Head of caudate nucleus (tissue), 42 donors: ENCODE data around the gene CHCHD5.
"Not testable (repeated sequence)": the region's sequence is repeated elsewhere in the genome, so short reads cannot be mapped to it uniquely, and the experiment has no call there.

Experiments used
- DNase-seq, 42 donors: peaks; one replicate each; pipeline versions ENCODE4 v3.0.0 to v3.0.0-alpha.2; 2020 to 2021; ENCODE audit warnings: mixed read lengths in 7 of 42
- intact Hi-C: fragments of 100-400 bp; cut with DNase I; formaldehyde crosslinking; loops from one replicate; pipeline ENCODE4 v1.15.0; 2022

Gene CHCHD5

GRCh38 chr2:112583497-112584133 lies 794 bp upstream of the CHCHD5 start:
- intact Hi-C loops = loop anchor here (1.0 to 10.0 kb wide), 2 partner anchors 101 to 329 kb away; partner anchors contain the start of genes TTL and ZC3H8
- DNase-seq = peak in 10 of 42 donors; percentile 8 to 59 (median 17)

GRCh38 chr2:112584891-112585250 lies 462 bp downstream of the CHCHD5 start:
- DNase-seq = no peak
- intact Hi-C loops = loop anchor here (1.0 to 10.0 kb wide), 4 partner anchors 57 to 330 kb away; partner anchors contain the start of genes NT5DC4, TTL and ZC3H8

DNA sequence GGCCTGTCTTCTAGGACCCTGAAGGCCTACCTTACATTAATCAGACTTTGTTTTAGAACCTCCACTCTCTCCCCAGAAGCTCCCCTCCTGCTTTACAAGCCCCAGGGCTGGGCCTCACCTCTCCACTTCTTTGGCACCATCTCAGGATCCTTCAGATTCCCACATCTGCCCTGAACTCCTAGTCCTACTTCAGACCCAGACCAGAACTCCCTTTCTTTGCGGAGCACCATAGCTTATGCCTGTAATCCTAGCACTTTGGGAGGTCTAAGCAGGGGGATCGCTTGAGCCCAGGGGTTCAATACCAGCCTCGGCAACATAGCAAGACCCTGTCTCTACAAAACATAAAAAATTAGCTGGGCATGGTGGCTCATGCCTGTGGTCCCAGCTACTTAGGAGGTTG lies 991 bp downstream of the CHCHD5 start:
- DNase-seq = no peak
- intact Hi-C loops = loop anchor here (5.0 to 10.0 kb wide), 3 partner anchors 57 to 331 kb away; partner anchors contain the start of genes NT5DC4 and ZC3H8

DNA sequence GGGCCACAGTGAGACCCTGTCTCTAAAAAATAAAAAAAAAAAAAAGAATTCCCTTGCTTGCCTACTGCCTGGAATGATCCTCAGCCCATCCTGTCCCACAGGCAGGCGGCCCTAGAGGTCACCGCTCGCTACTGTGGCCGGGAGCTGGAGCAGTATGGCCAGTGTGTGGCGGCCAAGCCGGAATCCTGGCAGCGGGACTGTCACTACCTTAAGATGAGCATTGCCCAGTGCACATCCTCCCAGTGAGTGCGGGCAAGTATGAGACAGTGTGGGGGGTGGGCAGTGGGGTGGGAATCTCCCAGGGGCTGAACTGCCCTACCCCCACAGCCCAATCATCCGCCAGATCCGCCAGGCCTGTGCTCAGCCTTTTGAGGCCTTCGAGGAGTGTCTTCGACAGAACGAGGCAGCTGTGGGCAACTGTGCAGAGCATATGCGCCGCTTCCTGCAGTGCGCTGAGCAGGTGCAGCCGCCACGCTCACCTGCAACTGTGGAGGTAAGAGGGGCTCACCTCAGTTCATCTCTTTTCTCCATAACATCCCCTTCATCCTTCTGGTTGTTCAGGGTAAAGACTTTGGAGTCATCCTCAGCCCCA lies 1.6 kb downstream of the CHCHD5 start:
- DNase-seq = no peak
- intact Hi-C loops = loop anchor here (5.0 to 10.0 kb wide), 3 partner anchors 56 to 331 kb away; partner anchors contain the start of genes NT5DC4 and ZC3H8

GRCh38 chr2:112588611-112589045 lies 4.2 kb downstream of the CHCHD5 start:
- intact Hi-C loops = loop anchor here (5.0 to 10.0 kb wide), 3 partner anchors 54 to 334 kb away; partner anchors contain the start of genes NT5DC4 and ZC3H8
- no peak for DNase-seq

DNA sequence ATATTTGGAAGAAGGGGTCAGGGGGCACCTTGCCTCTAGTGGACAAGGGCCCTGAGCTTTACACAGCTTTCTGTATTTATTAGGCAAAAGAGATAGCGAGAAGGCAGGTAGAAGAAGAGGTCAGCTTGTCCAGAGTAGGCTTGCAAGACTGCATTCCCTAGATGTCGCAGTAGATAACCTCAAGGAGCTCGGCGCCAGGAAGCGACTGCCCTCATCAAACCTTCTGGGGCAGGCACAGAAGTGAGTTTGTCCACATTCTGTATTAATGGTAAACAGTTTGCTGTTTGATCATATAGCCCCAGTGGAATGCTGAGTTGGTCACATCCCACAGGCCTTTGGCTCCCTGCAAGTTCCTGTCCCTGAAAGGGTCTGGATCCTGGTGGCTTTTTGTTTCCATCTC lies 7.0 kb downstream of the CHCHD5 start:
- DNase-seq = no peak
- intact Hi-C loops = no loop called here

GRCh38 chr2:112593736-112594135 lies 9.3 kb downstream of the CHCHD5 start:
- peak in 1 of 42 donors; percentile 13 for DNase-seq
- intact Hi-C loops = no loop called here

DNA sequence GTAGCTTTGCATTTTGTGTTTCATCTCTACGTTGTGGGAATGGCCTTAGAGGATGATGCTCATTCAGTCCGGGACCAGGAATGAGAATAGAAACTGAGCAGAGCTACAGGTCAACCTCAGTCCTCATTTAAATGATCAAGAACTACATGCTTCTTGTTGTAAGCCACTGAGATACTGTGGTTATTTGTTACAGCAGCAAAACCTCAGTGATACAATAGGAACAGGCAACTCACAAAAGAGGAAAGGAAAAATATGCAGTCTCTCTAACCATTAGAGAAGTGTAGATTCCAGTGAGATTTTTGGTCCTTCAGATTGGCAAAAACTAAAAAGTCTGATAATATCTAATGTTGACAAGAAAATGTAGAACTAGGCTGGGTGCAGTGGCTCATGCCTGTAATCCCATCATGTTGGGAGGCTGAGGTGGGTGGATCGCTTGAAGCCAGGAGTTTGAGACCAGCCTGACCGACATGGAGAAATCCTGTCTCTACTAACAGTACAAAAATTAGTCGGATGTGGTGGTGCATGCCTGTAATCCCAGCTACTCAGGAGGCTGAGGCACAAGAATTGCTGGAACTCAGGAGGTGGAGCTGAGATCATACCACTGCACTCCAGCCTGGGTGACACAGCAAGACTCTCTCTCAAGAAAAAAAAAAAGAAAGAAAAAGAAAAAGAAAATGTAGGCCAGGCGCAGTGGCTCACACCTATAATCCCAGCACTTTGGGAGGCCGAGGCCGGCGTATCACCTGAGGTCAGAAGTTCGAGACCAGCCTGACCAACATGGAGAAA lies 13.3 kb downstream of the CHCHD5 start:
- DNase-seq = no peak
- intact Hi-C loops = no loop called here

DNA sequence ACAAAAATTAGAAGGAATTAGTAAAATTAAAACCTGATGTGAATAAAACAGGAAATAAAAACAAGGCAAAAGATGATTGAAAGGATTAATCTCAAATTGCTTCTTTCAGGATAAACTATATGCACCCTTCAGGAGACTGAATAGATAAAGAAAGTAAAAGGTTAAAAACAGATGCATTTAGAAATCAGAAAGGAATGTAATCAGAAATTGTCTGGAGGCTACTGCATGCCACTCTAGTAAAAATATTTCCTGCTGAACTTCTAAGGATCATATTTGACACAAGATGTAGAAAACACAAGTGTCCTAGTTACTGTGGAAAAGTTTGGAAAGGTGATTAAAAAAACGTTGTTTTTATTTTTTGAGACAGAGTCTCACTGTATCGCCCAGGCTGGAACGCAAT lies 16.2 kb downstream of the CHCHD5 start:
- DNase-seq = no peak
- intact Hi-C loops = no loop called here

DNA sequence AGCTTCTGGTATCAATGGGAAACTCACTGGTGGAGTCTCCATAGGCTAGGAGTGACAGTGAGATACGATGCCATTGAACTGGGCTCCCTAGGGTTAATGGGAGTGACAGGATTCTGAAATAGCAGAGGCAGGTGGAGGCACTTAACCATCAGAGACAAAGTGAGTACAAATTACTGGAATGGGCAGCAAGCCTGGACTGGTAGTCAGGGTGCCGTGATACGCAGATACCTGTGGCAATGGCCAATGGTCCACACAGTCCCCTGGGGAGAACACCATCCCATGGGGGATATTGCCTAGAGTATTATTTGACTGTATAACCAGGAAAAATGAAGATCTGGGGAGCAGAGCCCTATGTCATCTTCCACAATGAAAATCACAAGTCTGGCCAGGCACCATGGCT lies 17.3 kb downstream of the CHCHD5 start:
- intact Hi-C loops = no loop called here
- DNase-seq = peak in 2 of 42 donors; percentile 4

GRCh38 chr2:112602917-112603316 lies 18.5 kb downstream of the CHCHD5 start:
- DNase-seq = no peak
- intact Hi-C loops = no loop called here

DNA sequence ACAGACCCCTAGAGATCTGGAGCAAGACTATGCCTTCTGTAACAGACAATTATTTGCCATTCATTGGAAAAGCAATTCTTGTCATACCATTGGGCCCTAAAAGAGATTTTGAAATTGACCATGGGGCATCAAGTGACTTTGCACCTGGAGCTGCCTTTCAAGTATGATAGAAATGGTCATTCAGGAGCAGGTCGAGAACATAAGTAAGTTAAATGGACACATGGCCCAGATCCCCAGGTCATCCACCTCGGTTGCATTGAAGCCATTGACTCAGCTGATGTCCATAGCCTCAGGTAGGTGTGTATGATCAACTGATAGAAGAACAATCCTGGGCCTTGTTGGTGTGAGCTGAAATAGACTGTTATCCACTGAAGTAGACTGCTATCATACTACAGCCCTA lies 19.3 kb downstream of the CHCHD5 start:
- no peak for DNase-seq
- intact Hi-C loops = no loop called here

- intact Hi-C loops = no loop called here
- no peak for DNase-seq
These were observed 20.5 kb downstream of the CHCHD5 start for GRCh38 chr2:112604952-112605351.

GRCh38 chr2:112605926-112606325 lies 21.5 kb downstream of the CHCHD5 start:
- peak in 26 of 42 donors; percentile 15 to 80 (median 41) for DNase-seq
- intact Hi-C loops = no loop called here

- intact Hi-C loops = no loop called here
- peak in 2 of 42 donors; percentile 26 to 32 for DNase-seq
These were observed 22.1 kb downstream of the CHCHD5 start for GRCh38 chr2:112606547-112606946.

DNA sequence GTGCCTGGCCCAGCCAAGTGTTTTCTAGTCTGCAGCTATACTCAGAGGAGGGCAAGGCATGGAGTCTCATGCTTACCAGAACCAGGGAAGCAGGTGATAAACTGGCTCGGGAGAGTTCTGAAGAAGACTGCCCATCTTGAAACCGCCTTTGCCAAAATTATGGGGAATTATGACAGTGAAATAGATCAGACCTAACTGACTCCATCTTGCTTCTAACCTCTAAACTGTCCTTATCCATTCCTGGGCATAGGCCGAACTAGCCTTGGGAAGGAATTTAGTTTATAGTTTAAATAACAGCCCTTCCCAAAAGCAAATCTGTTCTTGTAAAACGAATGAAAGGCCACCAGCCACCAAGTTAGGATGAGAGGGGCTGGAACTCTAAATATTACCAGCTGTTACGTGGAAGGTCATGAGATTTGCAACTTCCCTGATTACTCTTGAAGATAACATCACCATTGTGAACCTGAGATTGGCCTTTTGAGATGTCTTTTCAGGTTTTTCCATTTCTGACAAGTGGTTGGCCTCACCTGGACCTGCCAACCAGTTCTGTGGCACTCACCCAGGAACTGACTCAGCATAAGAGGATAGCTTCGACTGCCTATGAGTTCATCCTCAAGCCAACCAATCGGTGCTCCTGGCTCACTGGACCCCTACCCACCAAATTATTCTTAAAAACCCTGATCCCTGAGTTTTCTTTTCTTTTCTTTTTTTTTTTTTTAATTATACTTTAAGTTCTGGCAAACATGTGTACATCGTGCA lies 23.4 kb downstream of the CHCHD5 start:
- intact Hi-C loops = no loop called here
- DNase-seq = peak in 2 of 42 donors; percentile 4 to 7

DNA sequence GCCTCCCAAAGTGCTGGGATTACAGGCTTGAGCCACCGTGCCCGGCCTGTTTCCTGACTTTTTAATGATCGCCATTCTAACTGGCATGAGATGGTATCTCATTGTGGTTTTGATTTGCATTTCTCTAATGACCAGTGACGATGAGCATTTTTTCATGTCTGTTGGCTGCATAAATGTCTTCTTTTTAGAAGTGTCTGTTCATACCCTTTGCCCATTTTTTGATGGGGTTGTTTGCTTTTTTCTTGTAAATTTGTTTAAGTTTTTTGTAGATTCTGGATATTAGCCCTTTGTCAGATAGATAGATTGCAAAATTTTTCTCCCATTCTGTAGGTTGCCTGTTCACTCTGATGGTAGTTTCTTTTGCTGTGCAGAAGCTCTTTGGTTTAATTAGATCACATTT lies 24.9 kb downstream of the CHCHD5 start:
- intact Hi-C loops, DNase-seq: not testable (repeated sequence)

DNA sequence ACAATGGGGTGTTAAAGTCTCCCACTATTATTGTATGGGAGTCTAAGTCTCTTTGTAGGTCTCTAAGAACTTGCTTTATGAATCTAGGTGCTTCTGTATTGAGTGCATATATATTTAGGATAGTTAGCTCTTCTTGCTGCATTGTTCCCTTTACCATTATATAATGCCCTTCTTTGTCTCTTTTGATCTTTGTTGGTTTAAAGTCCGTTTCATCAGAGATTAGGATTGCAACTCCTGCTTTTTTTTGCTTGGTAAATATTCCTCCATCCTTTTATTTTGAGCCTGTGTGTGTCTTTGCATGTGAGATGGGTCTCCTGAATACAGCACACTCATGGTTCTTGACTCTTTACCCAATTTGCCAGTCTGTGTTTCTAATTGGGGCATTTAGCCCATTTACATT lies 27.9 kb downstream of the CHCHD5 start:
- intact Hi-C loops = not testable (repeated sequence)

DNA sequence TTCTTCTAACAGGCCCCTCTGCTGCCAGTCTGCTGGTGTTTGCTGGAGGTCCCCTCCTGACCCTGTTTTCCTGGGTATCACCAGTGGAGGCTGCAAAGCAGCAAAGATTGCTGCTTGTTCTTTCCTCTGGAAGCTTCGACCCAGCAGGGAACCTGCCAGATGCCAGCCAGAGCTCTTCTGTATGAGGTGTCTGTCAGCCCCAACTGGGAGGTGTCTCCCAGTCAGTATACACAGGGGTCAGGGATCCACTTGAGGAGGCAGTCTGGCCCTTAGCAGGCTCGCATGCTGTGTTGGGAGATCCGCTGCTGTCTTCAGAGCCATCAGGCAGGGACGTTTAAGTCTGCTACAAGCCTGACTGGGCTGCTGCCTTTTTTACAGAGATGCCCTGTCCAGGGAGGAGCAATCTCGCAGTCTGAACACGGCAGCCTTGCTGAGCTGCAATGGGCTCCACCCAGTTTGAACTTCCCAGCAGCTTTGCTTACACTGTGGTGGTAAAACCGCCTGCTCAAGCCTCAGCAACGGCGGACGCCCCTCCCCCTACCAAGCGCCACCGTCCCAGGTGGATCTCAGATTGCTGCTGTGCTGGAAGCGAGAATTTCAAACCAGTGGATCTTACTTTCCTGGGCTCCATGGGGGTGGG lies 29.9 kb downstream of the CHCHD5 start:
- intact Hi-C loops = no loop called here

More for the DNA sequence above, 27.9 kb downstream of the CHCHD5 start:
- DNase-seq = not testable (repeated sequence)

More for the DNA sequence above, 29.9 kb downstream of the CHCHD5 start:
- peak in 2 of 42 donors; percentile 21 to 25 for DNase-seq
